HG02588 (cell line): ENCODE measurements around the gene ANGPTL8.

Source experiments
- ATAC-seq: cut with Tn5 transposase; IDR thresholded peaks from one replicate; pipeline ENCODE4 v1.9.1; 2021; ENCODE audit warnings: mild to moderate bottlenecking, moderate library complexity; ENCODE audit not compliant: unreplicated experiment

Gene ANGPTL8

GRCh38 chr19:11260996-11261395, 21.6 kb downstream of the ANGPTL8 start:
- no peak for ATAC-seq

DNA sequence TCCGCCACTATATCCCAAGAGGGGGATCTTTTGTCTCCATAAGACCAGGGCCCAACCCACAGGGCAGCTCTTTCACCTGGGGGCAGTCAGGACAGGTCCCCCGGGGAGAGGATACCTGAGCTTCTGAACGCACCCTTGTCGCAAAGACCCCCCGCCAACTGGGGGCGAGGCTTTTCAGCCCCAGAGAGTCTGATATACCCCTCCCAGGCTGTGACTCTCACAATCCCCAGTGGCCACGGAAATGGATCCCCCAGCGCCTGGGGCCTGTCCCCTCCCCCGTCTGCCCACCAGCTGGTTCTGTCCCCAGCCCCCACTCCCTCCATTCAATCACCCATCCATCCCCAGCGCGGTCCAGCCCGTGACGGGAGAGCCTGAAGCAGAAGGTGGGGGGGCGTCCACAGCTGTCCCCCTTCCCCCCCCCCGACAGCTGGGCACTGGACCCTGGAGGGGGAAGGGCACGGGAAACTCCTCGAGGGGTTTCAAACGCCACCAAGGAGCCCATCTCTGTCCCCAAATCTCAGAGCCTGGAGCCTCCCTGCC, 22.1 kb downstream of the ANGPTL8 start:
- ATAC-seq = no peak

- ATAC-seq = no peak
These were observed 22.8 kb downstream of the ANGPTL8 start, which contains the start of gene DOCK6 for GRCh38 chr19:11261971-11262839. Gene DOCK6 (minus strand): TSS chr19:11262524. CDS start chr19:11262440, 84 bp downstream.

GRCh38 chr19:11263726-11264125, 24.3 kb downstream of the ANGPTL8 start:
- ATAC-seq = no peak

DNA sequence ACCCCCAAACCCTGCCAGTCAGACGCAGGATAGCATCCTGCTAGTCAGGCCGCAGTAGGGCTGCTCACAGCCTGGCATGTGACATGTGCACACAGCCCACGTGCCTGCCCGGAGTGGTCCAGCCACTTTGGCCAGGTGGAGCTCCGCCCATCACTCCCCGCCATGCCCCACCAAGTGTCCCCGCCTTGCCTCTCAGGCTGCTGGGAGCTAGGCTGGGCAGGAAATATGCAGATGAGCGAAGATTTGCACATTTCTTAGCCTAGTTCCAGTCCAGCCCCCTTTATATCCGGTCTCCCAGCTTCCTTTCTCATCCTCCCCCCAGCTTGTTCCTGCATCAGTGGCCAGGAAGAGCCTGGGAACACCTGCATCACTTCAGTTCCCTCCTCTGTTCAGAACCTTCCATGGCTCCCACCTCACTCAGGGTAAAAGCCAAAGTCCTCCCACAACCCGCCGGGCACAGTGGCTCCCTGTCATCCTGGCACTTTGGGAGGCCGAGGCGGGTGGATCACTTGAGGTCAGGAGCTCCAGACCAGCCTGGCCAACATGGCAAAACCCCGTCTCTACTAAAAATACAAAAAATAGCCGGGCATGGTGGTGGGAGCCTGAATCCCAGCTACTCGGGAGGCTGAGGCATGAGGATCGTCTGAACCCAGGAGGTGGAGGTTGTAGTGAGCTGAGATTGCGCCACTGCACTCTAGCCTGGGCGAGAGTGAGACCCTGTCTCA, 25.2 kb downstream of the ANGPTL8 start:
- ATAC-seq = no peak

DNA sequence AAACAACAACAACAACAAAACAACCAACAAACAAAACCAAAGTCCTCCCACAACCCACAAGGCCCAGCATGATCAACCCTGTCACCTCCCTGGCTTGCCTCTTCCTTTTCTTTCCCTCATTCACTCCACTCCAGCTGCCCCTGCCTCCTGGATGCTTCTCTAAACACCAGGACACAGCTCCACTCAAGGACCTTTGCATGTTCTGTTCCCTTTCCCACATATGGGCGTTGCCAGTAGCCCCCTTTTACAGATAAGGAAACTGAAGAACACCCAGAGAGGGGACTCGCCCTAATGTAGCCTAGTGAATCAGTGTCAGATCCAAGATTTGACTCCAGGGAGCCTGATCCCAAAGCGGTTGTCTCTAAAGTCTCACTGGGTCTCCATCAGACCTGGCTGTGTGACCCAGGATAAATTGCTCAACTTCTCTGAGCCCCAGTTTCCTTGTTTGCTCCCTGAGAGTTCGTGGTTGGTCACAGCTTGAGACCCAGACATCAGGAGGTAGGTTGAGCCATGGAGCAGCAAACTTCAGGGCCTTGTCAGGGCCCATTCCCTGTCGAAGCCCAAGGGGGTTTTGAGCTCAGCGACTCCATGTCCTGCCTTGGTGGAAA, 25.9 kb downstream of the ANGPTL8 start:
- ATAC-seq = no peak

GRCh38 chr19:11265785-11266236, 26.4 kb downstream of the ANGPTL8 start:
- no peak for ATAC-seq

GRCh38 chr19:11267316-11268085, 28.1 kb downstream of the ANGPTL8 start:
- no peak for ATAC-seq

- ATAC-seq = no peak
These were observed 29.4 kb downstream of the ANGPTL8 start for GRCh38 chr19:11268783-11269267.

DNA sequence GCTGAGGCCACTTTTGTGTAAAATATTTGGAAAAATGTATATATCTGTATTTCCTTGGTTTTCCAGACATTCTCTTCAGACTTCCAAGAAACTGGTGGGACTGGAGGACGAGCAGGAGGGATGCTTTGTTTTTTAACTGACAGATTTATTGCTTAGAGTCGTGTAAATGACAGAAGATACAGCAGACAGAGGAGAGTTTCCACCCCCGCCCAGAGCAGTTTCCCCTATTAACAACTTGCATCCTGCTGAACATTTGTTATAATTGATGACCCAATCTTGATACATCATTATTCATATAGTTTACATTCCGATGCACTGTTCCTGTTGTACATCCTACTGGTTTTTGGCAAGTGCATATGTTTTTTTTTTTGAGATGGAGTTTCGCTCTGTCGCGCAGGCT, 30.0 kb downstream of the ANGPTL8 start:
- no peak for ATAC-seq

- no peak for ATAC-seq
These were observed 33.9 kb downstream of the ANGPTL8 start for GRCh38 chr19:11273296-11273695.

DNA sequence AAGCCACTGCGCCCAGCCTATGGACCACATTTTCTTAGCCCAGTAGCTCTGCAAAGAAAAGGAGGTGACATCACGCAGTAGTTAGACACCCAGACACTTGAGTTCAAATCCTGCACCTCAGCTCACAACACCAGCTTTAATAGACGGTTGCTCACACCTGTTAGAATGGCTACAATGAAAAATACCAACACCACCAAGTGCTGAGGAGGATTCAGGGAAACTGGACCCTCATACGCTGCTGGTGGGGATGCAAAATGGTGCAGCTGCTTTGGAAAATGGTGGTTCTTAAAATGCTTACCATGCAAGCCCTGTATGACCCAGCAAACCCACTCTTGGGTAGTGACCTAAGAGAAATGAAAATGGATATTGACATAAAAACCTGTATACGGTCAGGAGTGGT, 34.6 kb downstream of the ANGPTL8 start:
- ATAC-seq = no peak

GRCh38 chr19:11274533-11275086, 35.2 kb downstream of the ANGPTL8 start:
- no peak for ATAC-seq

DNA sequence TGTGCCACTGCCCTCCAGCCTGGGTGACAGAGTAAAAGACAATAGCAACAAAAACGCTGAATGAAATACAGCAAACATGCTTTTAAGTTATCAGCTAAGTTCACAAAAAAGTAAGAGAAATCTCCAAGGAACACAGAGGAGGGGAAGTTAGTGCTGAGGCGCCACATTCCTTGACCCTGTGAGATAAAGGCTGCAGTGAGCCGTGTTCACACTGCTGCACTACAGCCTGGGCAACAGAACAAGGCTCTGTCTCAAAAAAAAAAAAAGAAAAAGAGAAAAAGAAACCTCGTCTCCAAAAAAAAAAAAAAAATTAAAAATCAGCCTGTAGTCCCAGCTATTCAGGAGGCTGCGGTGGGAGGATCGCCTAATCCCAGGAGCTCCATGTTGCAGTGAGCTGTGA, 39.3 kb downstream of the ANGPTL8 start:
- no peak for ATAC-seq

DNA sequence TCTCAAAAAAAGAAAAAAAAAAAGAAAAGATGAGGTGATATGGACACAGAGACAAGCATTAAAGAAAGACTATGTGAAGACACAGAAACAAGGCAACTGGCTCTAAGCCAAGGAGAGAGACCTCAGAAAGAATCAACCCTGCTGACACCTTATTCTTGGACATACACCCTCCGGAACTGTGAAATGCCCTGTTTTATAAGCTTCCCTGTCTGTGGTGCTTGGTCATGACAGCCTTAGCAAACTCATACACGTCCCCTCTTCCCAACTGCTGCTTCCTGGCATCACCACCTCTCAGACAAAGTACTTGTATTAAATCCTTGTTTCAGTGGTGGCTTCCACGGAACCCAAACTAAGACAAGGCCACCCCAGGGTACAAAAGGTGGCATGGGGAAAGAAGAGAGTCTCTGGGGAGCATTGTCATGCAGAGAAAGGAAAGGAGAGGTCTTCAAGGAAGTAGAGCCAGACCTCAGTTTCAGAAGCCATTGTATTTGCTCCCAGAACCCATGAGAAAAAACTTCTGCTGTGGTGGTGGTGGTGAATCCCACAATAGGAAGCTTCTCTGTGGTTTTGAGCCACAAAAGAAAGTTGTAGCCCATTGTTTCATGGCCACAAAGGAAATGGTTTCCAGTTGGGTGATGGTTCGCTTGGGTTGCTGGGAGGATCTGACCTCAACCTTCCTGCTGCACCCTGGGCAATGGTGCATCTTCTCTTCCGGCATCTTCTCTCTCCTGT, 40.3 kb downstream of the ANGPTL8 start:
- ATAC-seq = no peak

DNA sequence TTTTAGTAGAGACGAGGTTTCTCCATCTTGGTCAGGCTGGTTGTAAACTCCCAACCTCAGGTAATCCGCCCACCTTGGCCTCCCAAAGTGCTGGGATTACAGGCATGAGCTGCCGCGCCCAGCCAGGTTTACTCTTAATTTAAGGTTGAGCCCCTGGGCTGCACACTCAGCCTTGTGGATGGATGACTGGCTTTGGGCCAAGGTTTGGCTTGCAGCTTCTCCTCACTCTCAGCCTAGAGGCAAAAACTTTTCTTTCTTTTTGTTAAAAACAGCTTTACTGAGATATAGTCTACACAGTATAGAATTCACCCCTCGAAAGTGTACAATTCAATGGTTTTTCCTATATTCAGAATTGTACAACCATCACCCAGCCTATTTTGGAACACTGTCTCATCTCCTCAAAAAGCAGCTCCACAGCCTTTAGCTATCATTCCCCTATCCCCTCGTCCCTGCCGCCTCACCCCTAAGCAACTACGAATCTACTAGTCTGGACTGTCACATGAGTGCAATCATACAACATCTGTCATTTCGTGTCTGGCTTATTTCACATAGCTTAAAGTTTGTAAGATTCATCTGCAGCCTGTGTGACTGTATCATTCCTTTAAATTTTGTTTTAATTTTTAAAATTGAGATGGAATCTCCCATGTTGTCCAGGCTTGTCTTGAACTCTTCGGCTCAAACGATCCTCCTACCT, 42.1 kb downstream of the ANGPTL8 start:
- ATAC-seq = no peak

DNA sequence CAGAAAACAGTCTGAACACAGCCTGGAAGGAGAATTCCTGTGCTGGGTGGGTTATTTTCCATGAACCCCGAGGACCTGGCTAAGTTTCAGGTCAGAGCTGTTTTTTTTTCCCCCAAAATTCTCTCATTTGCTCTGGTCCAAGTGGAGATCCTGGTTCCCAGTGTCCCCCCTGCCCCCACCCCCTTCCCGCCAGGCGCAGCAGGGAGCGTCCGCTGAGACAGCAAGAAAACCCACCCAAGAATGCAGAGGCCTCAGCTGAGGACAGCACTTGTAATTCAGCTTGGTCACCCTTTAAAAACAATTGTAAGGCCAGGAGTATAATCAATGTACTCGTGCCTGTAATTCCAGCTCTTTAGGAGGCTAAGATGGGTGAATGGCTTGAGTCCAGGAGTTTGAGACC, 45.1 kb downstream of the ANGPTL8 start:
- ATAC-seq = no peak

GRCh38 chr19:11286312-11286974, 47.0 kb downstream of the ANGPTL8 start:
- no peak for ATAC-seq
